PC-3 (cell line): ENCODE measurements around the gene PAOX. TPM values are rescaled to one million over a fixed set of nuclear protein-coding genes. Genes with fewer than 3 reads are reported as not detected.

Experiments used
- ATAC-seq: fragments of 200-7000 bp; cut with Tn5 transposase; 2 replicates; pipeline ENCODE4 v1.9.1; 2020; ENCODE audit warnings: mild to moderate bottlenecking, moderate library complexity
- BruUV-seq: library from RNA; stranded (reverse); fragments of 400-500 nt; replicated peaks from 2 replicates; lab custom pipeline; 2021; lab: Mats Ljungman, UMichigan
- CTCF ChIA-PET: fragments of 300-600 bp; sonication (Branson Sonifier 250); formaldehyde crosslinking; loops from one replicate; lab custom pipeline; 2022; ENCODE audit warnings: antibody characterized with exemption; lab: Charles Lee
- POLR2A ChIA-PET: fragments of 300-600 bp; sonication (Branson Sonifier 250); formaldehyde crosslinking; loops from one replicate; lab custom pipeline; 2022; ENCODE audit warnings: antibody characterized with exemption; ENCODE audit not compliant: unreplicated experiment; lab: Charles Lee
- DNase-seq: peaks from one replicate; pipeline ENCODE4 v3.0.0-alpha.2; 2015
- H2AFZ ChIP-seq: fragments of 300-600 bp; sonication (generic); 2 replicates; pipeline ENCODE4 v1.6.0; 2016; ENCODE audit warnings: antibody characterized with exemption, low read length
- H3F3A ChIP-seq: fragments of 300-600 bp; sonication (generic); one replicate; pipeline ENCODE4 v1.6.0; 2017; ENCODE audit warnings: antibody characterized with exemption, low read length, control low read depth, mild to moderate bottlenecking; ENCODE audit not compliant: unreplicated experiment
- H3K27ac ChIP-seq: fragments of 300-600 bp; sonication (generic); 2 replicates; pipeline ENCODE4 v1.5.1; 2016; ENCODE audit warnings: mild to moderate bottlenecking, low read length
- H3K27me3 ChIP-seq: fragments of 300-600 bp; sonication (generic); 2 replicates; pipeline ENCODE4 v1.6.1; 2016; ENCODE audit warnings: low read length, mixed read lengths
- H3K36me3 ChIP-seq: fragments of 300-600 bp; sonication (generic); 2 replicates; pipeline ENCODE4 v1.6.1; 2016; ENCODE audit warnings: low read depth, mixed run types, low read length, mixed read lengths
- H3K4me1 ChIP-seq: fragments of 300-600 bp; sonication (generic); 2 replicates; pipeline ENCODE4 v1.5.1; 2016; ENCODE audit warnings: low read length; ENCODE audit not compliant: insufficient read depth
- H3K4me2 ChIP-seq: fragments of 300-600 bp; sonication (generic); 2 replicates; pipeline ENCODE4 v1.6.0; 2016; ENCODE audit warnings: low read length
- H3K4me3 ChIP-seq: fragments of 300-600 bp; sonication (generic); 2 replicates; pipeline ENCODE4 v1.5.1; 2016; ENCODE audit warnings: mild to moderate bottlenecking, low read length, mixed read lengths
- H3K79me2 ChIP-seq: fragments of 300-600 bp; sonication (generic); 2 replicates; pipeline ENCODE4 v1.6.1; 2017; ENCODE audit warnings: low read length, mixed read lengths
- H3K9ac ChIP-seq: fragments of 300-600 bp; sonication (generic); 2 replicates; pipeline ENCODE4 v1.6.0; 2016; ENCODE audit warnings: mild to moderate bottlenecking, low read length
- H3K9me2 ChIP-seq: fragments of 300-600 bp; sonication (generic); replicated peaks from 2 replicates; pipeline ENCODE4 v1.6.1; 2016; ENCODE audit warnings: mixed run types, low read length, mixed read lengths
- H3K9me3 ChIP-seq: fragments of 300-600 bp; sonication (generic); 2 replicates; pipeline ENCODE4 v1.6.1; 2016; ENCODE audit warnings: low read length, mixed read lengths
- H4K20me1 ChIP-seq: fragments of 300-600 bp; sonication (generic); 2 replicates; pipeline ENCODE4 v1.6.1; 2016; ENCODE audit warnings: low read length, mixed read lengths
- CTCF ChIP-seq: fragments of 300-600 bp; sonication (generic); conservative IDR thresholded peaks from 2 replicates; pipeline ENCODE4 v1.5.1; 2017; ENCODE audit warnings: antibody characterized with exemption, low read depth, mild to moderate bottlenecking, low read length
- EZH2 ChIP-seq: fragments of 300-600 bp; sonication (generic); IDR thresholded peaks from one replicate; pipeline ENCODE4 v1.6.1; 2017; ENCODE audit warnings: antibody characterized with exemption, mild to moderate bottlenecking, low read length; ENCODE audit not compliant: unreplicated experiment
- EZH2phosphoT487 ChIP-seq: fragments of 300-600 bp; sonication (generic); IDR thresholded peaks from 2 replicates; pipeline ENCODE4 v1.6.1; 2018; ENCODE audit warnings: mild to moderate bottlenecking, antibody characterized with exemption, low read length, borderline replicate concordance
- intact Hi-C: fragments of 100-400 bp; cut with micrococcal nuclease; formaldehyde crosslinking; loops from 2 replicates; pipeline ENCODE4 v1.9.0; 2023
- total RNA-seq: library from RNA; depleted of rRNA; stranded (reverse); fragments of >200 nt; gene quantifications from 2 replicates; pipeline ENCODE4 v1.2.3, GENCODE V29; 2014

The PAOX gene
- total RNA-seq, 1 experiment from 2014 or later: 4.1 TPM

- Histone ChIP-seq H3K27me3 (no peaks in the 10 kb centered on the region), H3K36me3 (no peaks in the 10 kb centered on the region), H3K4me1 (0 out of 2 replicates have a peak, but pooled peaks cover 4% of the 10 kb centered on the region), H3K79me2 (no peaks in the 10 kb centered on the region), H3K9ac (no peak overlapping the region), H3K9me3 (no peaks in the 10 kb centered on the region), H3K27ac (no peak overlapping the region), H3K4me2 (no peak overlapping the region), H2AFZ (no peak overlapping the region), H3F3A (no peaks in the 10 kb centered on the region), H4K20me1 (no peaks in the 10 kb centered on the region), H3K9me2 (no peaks in the 10 kb centered on the region), H3K4me3 (no peak overlapping the region)
- no peak for ATAC-seq
- no TSS peak for BruUV-seq
- CTCF ChIA-PET: no interaction called here
- no peak for DNase-seq
- intact Hi-C loops: no loop called here
- TF ChIP-seq EZH2phosphoT487 (no peak), EZH2 (no peak), CTCF (no peak)
- POLR2A ChIA-PET: no interaction called here
Observed at GRCh38 chr10:133353988-133354605, 25.0 kb upstream of the PAOX start.

- Histone ChIP-seq H3K4me2 (no peak overlapping the region), H3K36me3 (no peaks in the 10 kb centered on the region), H4K20me1 (no peaks in the 10 kb centered on the region), H3K27ac (no peak overlapping the region), H3F3A (no peaks in the 10 kb centered on the region), H3K79me2 (no peaks in the 10 kb centered on the region), H3K9me2 (no peaks in the 10 kb centered on the region), H3K4me1 (0 out of 2 replicates have a peak, but pooled peaks cover 4% of the 10 kb centered on the region), H2AFZ (no peak overlapping the region), H3K27me3 (no peaks in the 10 kb centered on the region), H3K9ac (no peak overlapping the region), H3K4me3 (no peak overlapping the region), H3K9me3 (no peaks in the 10 kb centered on the region)
- ChIA-PET POLR2A (no interaction called here), CTCF (no interaction called here)
- no peak for DNase-seq
- TF ChIP-seq EZH2 (no peak), EZH2phosphoT487 (no peak), CTCF (no peak)
- intact Hi-C loops: no loop called here
- ATAC-seq: no peak
- BruUV-seq: no TSS peak
Observed at GRCh38 chr10:133354672-133355240, 24.3 kb upstream of the PAOX start.

GRCh38 chr10:133355266-133355665, 23.8 kb upstream of the PAOX start:
- H3K79me2 ChIP-seq: no peaks in the 10 kb centered on the region
- H3F3A ChIP-seq: no peaks in the 10 kb centered on the region
- H3K9me3 ChIP-seq: no peaks in the 10 kb centered on the region
- H4K20me1 ChIP-seq: no peaks in the 10 kb centered on the region
- no peak for DNase-seq
- 0 out of 2 replicates have a peak, but pooled peaks cover 4% of the 10 kb centered on the region for H3K4me1 ChIP-seq
- H2AFZ ChIP-seq: no peak overlapping the region
- no peak for ATAC-seq
- no TSS peak for BruUV-seq
- no peaks in the 10 kb centered on the region for H3K9me2 ChIP-seq
- H3K9ac ChIP-seq: no peak overlapping the region
- ChIA-PET CTCF (no interaction called here), POLR2A (no interaction called here)
- H3K27me3 ChIP-seq: no peaks in the 10 kb centered on the region
- H3K36me3 ChIP-seq: no peaks in the 10 kb centered on the region
- intact Hi-C loops: no loop called here
- H3K4me3 ChIP-seq: no peak overlapping the region
- H3K4me2 ChIP-seq: no peak overlapping the region
- TF ChIP-seq EZH2 (no peak), CTCF (no peak), EZH2phosphoT487 (no peak)
- no peak overlapping the region for H3K27ac ChIP-seq
